ENCODE results near the gene ZBTB20. TPM values are rescaled to one million over a fixed set of nuclear protein-coding genes. Genes with fewer than 3 reads are reported as not detected.

The ZBTB20 gene
- total RNA-seq, 3 donors from 2014 or later (not counting 1 experiment from before 2014, with no cell fraction given): 52.7 to 58.3 (median 55.9) TPM

- Histone ChIP-seq H3K9me3 (ENCODE audit: control insufficient read depth, insufficient read depth, low read length) (no peaks in the 10 kb centered on the region), H3K27ac (ENCODE audit: low read length) (no peak overlapping the region), H3K4me3 (ENCODE audit: low read length) (no peak overlapping the region), H3K27me3 (ENCODE audit: control insufficient read depth, insufficient read depth, low read length) (no peaks in the 10 kb centered on the region), H3K4me1 (ENCODE audit: control insufficient read depth, insufficient read depth, low read length) (no peaks in the 10 kb centered on the region), H3K36me3 (ENCODE audit: control insufficient read depth, insufficient read depth, low read length) (no peaks in the 10 kb centered on the region)
- 96% methylated on average over 1 of the region's 2 CpGs for WGBS (ENCODE audit: insufficient coverage)
- no peak for ATAC-seq
- Mint-ChIP-seq H3K4me1 (peaks cover 0 to 6% of the 10 kb centered on the region in 2 donors), H3K27ac (no peak overlapping the region), H3K9me3 (no peaks in the 10 kb centered on the region), H3K36me3 (no peaks in the 10 kb centered on the region), H3K4me3 (no peak overlapping the region), H3K27me3 (ENCODE audit: low read depth in 2 of 2) (no peaks in the 10 kb centered on the region)
- intact Hi-C loops (cut with micrococcal nuclease): no loop called here
- no peak for TF ChIP-seq CTCF (IDR thresholded peaks at IDR 0.05)
- no peak for DNase-seq
Measured at GRCh38 chr3:114942773-114943172, 204.3 kb downstream of the ZBTB20 start.

GRCh38 chr3:114941626-114942309 lies 205.3 kb downstream of the ZBTB20 start:
- intact Hi-C loops (cut with micrococcal nuclease): no loop called here
- Mint-ChIP-seq H3K36me3 (no peaks in the 10 kb centered on the region), H3K27me3 (ENCODE audit: low read depth in 2 of 2) (no peaks in the 10 kb centered on the region), H3K4me1 (peaks cover 8% of the 10 kb centered on the region in 2 donors), H3K27ac (no peak overlapping the region), H3K4me3 (no peak overlapping the region), H3K9me3 (no peaks in the 10 kb centered on the region)
- Histone ChIP-seq H3K27me3 (ENCODE audit: control insufficient read depth, insufficient read depth, low read length) (no peaks in the 10 kb centered on the region), H3K9me3 (ENCODE audit: control insufficient read depth, insufficient read depth, low read length) (no peaks in the 10 kb centered on the region), H3K4me1 (ENCODE audit: control insufficient read depth, insufficient read depth, low read length) (no peaks in the 10 kb centered on the region), H3K36me3 (ENCODE audit: control insufficient read depth, insufficient read depth, low read length) (no peaks in the 10 kb centered on the region), H3K27ac (ENCODE audit: low read length) (no peak overlapping the region), H3K4me3 (ENCODE audit: low read length) (no peak overlapping the region)
- DNase-seq (no peak), ATAC-seq (no peak)
- WGBS (ENCODE audit: insufficient coverage): 94% methylated on average over 3 of the region's 3 CpGs
- no peak for TF ChIP-seq CTCF (IDR thresholded peaks at IDR 0.05)

GRCh38 chr3:114939920-114940319 lies 207.2 kb downstream of the ZBTB20 start:
- H3K4me3 ChIP-seq (ENCODE audit: low read length): no peak overlapping the region
- ATAC-seq (no peak), DNase-seq (no peak)
- Mint-ChIP-seq H3K9me3 (peaks cover 2% of the 10 kb centered on the region in 2 donors), H3K36me3 (no peaks in the 10 kb centered on the region), H3K4me3 (no peak overlapping the region), H3K4me1 (peaks cover 7 to 12% of the 10 kb centered on the region in 2 donors), H3K27me3 (ENCODE audit: low read depth in 2 of 2) (no peaks in the 10 kb centered on the region), H3K27ac (no peak overlapping the region)
- no peaks in the 10 kb centered on the region for H3K36me3 ChIP-seq (ENCODE audit: control insufficient read depth, insufficient read depth, low read length)
- H3K4me1 ChIP-seq (ENCODE audit: control insufficient read depth, insufficient read depth, low read length): no peaks in the 10 kb centered on the region
- no peaks in the 10 kb centered on the region for H3K9me3 ChIP-seq (ENCODE audit: control insufficient read depth, insufficient read depth, low read length)
- intact Hi-C loops (cut with micrococcal nuclease): no loop called here
- H3K27ac ChIP-seq (ENCODE audit: low read length): no peak overlapping the region
- no peaks in the 10 kb centered on the region for H3K27me3 ChIP-seq (ENCODE audit: control insufficient read depth, insufficient read depth, low read length)
- no peak for TF ChIP-seq CTCF (IDR thresholded peaks at IDR 0.05)

- no peak overlapping the region for H3K4me3 Mint-ChIP-seq
- peak overlapping the region in 1 of 2 donors; percentile 13 for H3K27ac Mint-ChIP-seq
- intact Hi-C loops (cut with micrococcal nuclease): no loop called here
- DNase-seq (no peak), ATAC-seq (peak in 2 of 3 donors; percentile 61 to 69)
- 100% methylated on average over 1 of the region's 1 CpG for WGBS (ENCODE audit: insufficient coverage)
- no peak for TF ChIP-seq CTCF (IDR thresholded peaks at IDR 0.05)
- no peaks in the 10 kb centered on the region for H3K36me3 Mint-ChIP-seq
- Histone ChIP-seq H3K27ac (ENCODE audit: low read length) (no peak overlapping the region), H3K4me3 (ENCODE audit: low read length) (no peak overlapping the region), H3K4me1 (ENCODE audit: control insufficient read depth, insufficient read depth, low read length) (no peaks in the 10 kb centered on the region), H3K27me3 (ENCODE audit: control insufficient read depth, insufficient read depth, low read length) (no peaks in the 10 kb centered on the region), H3K36me3 (ENCODE audit: control insufficient read depth, insufficient read depth, low read length) (no peaks in the 10 kb centered on the region), H3K9me3 (ENCODE audit: control insufficient read depth, insufficient read depth, low read length) (no peaks in the 10 kb centered on the region)
- no peaks in the 10 kb centered on the region for H3K27me3 Mint-ChIP-seq (ENCODE audit: low read depth in 2 of 2)
- peaks cover 18 to 34% of the 10 kb centered on the region in 2 donors for H3K4me1 Mint-ChIP-seq
- peaks cover 2% of the 10 kb centered on the region in 2 donors for H3K9me3 Mint-ChIP-seq
Measured at GRCh38 chr3:114933407-114933806, 213.7 kb downstream of the ZBTB20 start.
